GM19463 (cell line): ENCODE results near the gene NBEA.
"Not testable (repeated sequence)": the region's sequence is repeated elsewhere in the genome, so short reads cannot be mapped to it uniquely, and the experiment has no call there.

Experiments used
- ATAC-seq: cut with Tn5 transposase; IDR thresholded peaks from one replicate; pipeline ENCODE4 v1.9.1; 2021; ENCODE audit warnings: mild to moderate bottlenecking, moderate library complexity; ENCODE audit not compliant: unreplicated experiment

Gene NBEA

GRCh38 chr13:35621989-35622388, 679.9 kb downstream of the NBEA start:
- ATAC-seq = no peak

- no peak for ATAC-seq
These were observed 687.0 kb downstream of the NBEA start for GRCh38 chr13:35629026-35629425.

DNA sequence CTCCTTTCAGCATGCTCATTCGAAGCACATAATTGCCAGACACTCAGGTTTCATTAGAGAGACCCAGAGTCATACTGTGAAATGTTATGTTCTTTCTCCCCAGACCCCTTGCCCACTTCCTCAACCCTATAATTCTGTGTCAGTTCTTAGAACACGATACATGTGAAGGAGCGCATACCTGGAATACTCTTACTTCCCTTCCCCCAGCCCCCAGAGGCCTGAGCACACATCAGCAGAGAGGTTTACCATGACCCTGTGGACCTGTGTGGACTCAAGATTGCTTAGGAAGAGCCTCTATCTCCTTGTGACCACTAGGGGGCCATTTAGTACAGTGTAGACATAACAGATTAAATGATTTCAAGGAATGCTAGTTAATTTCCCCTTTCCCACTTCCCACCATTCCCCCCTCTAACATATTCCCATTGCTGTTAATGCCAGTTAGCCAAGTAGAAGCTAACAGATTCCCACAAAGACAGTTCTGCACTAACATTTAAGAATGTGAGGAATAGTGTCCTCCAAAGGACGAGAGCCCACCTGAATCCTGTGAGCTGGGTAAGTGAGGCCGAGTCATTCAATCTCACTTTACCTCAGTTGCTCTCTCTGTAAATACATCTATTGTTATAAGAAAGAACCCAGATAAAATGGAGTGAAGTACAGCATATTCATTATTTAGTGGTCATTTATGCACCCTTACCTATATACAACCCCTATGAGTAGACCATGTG, 688.6 kb downstream of the NBEA start:
- ATAC-seq = peak; percentile 95

- no peak for ATAC-seq
These were observed 689.6 kb downstream of the NBEA start for GRCh38 chr13:35631666-35632065.

DNA sequence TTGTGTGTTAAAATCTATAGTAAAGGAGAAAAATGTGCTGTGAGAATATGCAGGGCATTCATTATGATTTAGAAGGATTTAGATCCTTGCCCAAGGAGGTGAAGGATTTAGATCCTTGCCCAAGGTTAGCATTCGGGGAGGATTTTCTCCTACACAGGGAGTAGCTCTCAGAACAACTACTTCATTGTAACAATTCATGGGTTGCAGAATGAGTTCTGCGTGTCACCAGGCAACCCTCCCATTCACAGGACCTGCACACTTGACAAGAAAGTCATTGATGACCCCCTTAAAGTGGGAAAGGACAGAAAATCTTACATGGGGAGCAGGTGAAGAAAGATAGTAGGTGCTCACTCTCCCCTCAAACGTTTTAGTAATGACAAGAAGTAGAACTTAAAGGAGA, 701.6 kb downstream of the NBEA start:
- ATAC-seq = no peak

DNA sequence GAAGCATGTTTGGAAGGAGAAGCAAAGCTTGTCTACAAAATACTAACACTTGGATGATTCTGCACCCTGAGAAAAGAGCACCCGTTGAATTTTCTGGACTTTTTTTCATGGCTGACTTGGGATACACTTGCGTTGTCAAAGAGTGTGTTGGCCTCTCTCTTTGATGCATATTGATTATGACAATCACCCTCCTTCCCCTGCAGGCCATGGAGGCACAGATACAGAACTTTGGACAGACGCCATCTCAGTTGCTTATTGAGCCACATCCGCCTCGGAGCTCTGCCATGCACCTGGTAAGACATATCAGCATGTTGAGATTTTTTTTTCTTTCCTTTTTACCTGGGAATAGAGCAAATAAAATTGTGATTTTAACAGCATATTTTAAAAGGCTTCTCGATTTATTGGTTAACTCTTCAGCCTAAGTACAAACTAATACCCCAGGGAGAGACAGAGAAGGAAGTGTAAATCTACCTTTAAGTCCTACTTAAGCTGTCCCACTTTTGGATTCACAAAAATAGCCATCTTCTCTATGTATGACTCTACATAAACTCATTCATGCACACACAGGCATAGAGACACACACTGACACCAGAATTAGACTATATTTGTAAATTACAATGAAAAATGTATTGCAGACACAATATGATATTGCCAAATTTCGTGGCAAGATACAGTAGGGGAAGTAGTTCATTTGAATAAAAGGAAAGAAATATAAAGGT, 704.1 kb downstream of the NBEA start:
- no peak for ATAC-seq

DNA sequence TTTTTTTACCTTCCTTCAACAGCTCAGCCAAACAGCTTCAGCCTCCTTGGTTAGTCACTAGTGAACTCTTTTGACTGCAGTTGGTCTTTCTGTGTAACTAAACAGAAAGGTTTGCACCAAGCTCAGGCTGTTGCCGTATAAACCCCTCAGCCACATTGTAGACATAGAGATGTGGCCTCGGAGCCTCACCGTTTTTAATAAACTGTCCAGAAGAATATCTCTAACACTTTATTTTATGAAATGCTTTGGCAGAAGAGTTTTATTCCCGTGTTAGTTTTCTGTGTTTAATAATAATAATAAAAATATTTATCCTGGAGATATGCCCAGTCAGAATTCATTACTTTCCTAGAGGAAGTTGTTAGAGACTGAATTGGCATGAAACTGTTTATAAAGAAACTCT, 706.1 kb downstream of the NBEA start:
- ATAC-seq = no peak

DNA sequence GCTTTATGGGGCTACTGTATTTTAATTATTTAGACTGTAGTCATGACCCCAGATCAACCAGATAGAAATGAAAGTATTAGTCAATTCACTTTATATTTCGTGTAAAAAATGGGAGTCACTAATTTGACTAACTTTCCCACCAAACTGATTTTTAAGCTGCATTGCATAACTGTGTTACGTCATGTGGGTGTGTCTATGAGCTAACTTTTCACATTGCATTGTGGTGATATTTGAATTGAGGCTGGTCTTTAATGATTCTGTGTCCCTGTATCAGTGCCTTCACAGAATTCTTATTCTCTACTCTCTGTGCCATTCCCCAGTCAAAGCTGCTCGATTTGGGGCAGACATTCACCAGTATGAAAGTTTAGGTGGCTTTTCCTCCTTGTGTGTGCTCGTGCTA, 707.1 kb downstream of the NBEA start:
- no peak for ATAC-seq

DNA sequence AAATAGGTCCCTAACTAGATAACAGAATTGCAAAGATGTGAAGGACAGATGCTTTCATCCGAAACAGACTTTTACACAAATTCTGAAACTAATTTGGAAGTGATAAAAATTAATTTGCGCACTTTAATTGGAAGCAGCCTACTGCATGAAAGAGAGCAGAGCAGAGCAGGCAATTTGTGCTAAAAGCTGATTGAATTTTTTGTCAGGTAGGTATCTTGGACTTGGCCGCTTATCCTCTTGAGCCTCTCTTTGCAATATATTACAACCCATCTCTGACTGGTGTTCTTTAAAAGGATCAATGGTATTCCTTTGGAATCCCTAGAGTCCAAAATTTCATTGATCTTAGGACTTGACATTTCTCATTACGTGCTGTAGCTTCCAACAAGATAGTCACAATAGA, 717.7 kb downstream of the NBEA start:
- ATAC-seq = no peak

GRCh38 chr13:35664747-35665146, 722.7 kb downstream of the NBEA start:
- no peak for ATAC-seq

DNA sequence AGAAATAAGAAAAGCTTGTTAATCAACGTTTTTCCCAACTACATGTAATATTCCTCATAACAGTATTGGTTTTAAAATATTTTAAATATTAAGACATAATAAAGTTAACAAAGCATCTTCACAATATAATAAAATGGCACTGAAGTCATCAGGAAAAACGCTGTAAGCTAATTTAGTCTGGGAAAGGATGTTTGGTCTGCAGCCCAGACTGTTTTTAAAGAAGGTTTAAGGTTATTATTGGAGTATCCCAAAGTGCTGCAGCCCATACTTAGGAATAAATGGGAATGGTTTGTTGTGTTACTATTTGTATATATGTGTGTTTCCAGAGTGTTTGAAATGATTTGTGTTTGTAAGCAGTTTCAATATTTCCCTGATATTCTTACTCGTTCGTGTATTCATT, 727.3 kb downstream of the NBEA start:
- no peak for ATAC-seq

- ATAC-seq = no peak
These were observed 730.5 kb downstream of the NBEA start for GRCh38 chr13:35672611-35673010.

DNA sequence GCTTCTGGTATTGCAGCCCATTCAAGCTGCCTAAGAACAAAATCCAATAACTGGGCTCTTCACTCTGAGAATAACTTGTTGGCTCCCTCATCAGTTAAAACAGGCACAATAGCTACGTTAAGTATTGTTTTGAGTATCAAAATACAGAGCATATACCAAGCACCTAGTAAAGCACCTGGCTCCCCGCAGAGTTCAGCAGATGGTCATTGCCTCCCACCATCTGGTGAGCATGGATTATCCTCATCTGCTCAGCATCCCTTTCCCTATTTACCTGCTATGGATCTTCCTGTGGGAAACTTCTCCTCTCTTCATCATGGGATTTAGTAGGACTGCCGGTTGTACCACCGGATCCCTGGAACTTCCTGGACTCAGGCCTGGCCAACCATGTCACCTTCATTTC, 733.6 kb downstream of the NBEA start:
- no peak for ATAC-seq

GRCh38 chr13:35677863-35678262, 735.8 kb downstream of the NBEA start:
- not testable (repeated sequence) for ATAC-seq

DNA sequence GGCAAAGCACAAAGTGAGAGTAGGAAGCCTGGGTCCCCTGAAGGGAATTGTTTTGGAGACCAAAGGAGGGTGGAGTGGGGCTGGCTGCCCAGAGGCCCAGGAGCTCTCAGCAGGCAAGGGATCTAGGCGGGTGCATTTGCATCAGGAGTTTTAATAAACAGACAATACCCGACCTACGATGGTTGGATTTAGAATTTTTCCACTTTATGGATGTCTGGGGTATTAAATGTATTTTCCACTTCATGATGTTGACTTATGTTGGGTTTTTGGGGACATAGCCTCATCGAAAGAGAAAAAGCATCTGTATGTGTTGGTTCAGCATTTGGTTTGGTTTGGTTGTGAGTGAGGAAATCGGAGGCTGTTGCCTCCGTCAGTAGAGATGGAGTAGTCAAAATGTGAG, 739.6 kb downstream of the NBEA start:
- ATAC-seq = no peak

DNA sequence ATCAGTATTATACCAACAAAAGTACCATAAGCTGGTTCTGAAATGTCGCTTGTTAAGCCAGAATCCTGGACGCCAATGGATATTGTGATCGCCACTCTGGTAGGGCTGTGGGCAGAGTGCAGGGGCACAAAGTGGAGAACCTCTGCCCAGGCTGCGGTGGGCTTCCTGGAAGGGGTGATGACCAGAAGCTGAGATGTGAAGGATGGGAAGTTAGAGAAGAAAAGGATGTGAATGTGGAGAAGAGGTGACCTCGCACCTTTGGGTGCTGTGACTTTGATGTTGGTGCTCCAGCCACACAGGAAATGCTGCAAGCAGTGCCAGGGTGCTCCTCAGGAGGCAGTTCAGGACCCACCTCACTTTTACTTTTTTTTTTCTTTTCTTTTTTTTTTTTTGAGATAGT, 742.4 kb downstream of the NBEA start:
- no peak for ATAC-seq

DNA sequence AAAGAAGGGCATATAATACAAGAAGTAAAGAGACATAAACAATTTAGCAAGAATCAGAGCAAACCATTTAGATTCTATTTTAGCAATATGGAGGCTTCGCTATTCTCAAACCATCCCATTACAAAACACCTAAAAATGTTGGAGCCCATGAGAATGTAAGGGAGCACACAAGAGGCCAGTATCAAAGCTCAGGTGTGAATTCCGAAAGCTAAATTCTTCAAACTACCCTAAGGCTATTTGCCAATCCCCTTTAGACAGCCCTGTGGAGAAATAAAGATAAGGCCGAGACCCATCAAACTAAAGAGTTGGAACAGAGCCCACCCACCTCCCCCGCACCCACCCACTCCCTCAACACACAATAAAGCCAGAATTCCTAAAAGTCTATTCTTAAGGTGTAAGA, 745.3 kb downstream of the NBEA start:
- ATAC-seq = no peak

DNA sequence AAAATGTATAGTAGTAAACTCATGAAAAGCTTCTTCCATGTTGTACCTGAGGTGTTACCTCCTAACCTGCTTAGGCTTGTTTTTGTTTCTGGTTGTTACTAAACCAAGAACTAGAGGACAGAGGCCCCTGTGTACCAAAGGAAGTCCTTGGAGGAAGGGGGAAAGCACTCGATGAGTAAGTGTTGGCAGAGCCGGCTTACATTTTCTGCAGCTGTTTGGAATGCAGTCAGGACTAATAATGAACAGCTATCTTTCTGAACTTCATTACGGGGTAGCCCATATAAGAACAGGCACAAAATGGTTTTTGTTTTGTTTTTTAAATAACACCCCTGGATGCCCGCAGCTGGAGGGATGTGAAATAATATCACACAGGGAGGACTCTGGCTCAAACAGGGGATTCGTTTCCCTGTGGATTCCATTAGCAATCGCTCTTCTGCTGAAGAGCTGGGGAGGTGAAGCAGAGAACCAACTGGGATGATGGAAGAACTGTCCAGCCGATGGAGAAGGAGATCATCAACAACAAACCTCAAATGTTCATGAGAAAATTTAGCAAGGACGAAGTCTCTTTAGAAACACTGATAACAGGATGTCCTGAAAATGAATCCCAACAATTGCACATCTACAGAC, 748.6 kb downstream of the NBEA start:
- ATAC-seq = no peak

DNA sequence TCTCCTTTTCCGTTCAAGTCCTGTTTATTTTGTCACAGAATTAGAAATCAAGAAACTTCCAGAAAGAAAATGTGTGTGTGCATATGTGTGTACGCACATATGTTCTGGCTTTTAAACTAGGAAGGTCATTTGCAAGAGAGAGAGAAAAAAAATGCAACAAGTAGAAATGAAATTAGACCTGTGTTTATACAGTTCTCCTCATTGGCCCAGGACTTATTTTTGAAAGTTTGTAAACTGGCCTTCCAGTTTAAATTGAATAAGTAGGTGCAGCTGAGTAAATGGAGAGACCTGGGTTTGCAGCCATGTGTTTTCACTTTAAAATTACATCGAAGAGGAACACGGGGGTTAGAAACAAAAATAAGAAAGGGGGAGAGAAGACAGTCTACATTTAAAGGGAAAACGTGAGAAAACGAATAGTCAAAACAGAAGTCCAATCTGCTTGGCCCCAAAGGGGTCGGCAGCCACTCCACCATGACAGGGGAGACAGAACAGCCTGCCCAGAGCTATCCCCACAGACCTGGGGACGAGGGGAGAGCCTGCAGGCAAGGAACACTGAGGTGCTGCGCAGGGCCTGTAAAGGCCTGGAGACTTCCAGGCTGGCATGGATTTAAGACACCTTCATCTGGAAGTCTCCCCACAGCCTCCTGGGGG, 751.2 kb downstream of the NBEA start:
- ATAC-seq = no peak

DNA sequence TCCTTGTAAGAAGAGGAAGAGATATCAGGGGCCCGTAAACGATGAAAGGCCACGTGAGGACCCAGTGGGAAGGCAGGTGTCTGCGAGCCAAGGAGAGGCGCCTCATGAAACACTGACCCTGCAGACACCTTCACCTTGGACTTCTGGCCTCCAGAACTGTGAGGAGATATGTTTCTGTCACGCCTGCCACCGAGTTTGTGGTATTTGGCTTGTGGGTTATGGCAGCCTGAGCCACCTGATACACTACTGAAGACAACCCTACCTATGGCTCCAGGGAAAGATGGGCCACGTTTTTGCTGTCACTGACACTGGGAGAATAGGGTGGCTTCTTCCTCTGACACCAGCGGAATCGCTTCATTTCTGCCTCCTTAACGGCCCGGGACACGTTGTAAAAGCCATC, 752.0 kb downstream of the NBEA start:
- ATAC-seq = no peak

- no peak for ATAC-seq
These were observed 752.7 kb downstream of the NBEA start for GRCh38 chr13:35694549-35695447.
